T-helper 9 cell (primary cell): ENCODE measurements around the gene GPAT3.
"Not testable (repeated sequence)": the region's sequence is repeated elsewhere in the genome, so short reads cannot be mapped to it uniquely, and the experiment has no call there.

ENCODE experiments used
- DNase-seq: peaks from one replicate; pipeline ENCODE4 v3.0.0-alpha.2; 2020

Gene GPAT3

GRCh38 chr4:83552924-83553323 lies 17.0 kb downstream of the GPAT3 start:
- DNase-seq, result no peak

- no peak for DNase-seq
Measured at GRCh38 chr4:83556006-83556707, 20.2 kb downstream of the GPAT3 start.

- no peak for DNase-seq
Measured at GRCh38 chr4:83556816-83557215, 20.9 kb downstream of the GPAT3 start.

- no peak for DNase-seq
Measured at GRCh38 chr4:83558059-83558653, 22.2 kb downstream of the GPAT3 start.

GRCh38 chr4:83558680-83559079 lies 22.8 kb downstream of the GPAT3 start:
- no peak for DNase-seq

GRCh38 chr4:83560523-83560922 lies 24.6 kb downstream of the GPAT3 start:
- DNase-seq, result no peak

- no peak for DNase-seq
Measured at GRCh38 chr4:83561381-83561780, 25.5 kb downstream of the GPAT3 start.

GRCh38 chr4:83563998-83564397 lies 28.1 kb downstream of the GPAT3 start:
- no peak for DNase-seq

- DNase-seq, result no peak
Measured at GRCh38 chr4:83568062-83568461, 32.2 kb downstream of the GPAT3 start.

- DNase-seq, result no peak
Measured at GRCh38 chr4:83569429-83569828, 33.5 kb downstream of the GPAT3 start.

- no peak for DNase-seq
Measured at GRCh38 chr4:83569987-83570386, 34.1 kb downstream of the GPAT3 start.

GRCh38 chr4:83572848-83573247 lies 36.9 kb downstream of the GPAT3 start:
- DNase-seq, result no peak

GRCh38 chr4:83574247-83574646 lies 38.3 kb downstream of the GPAT3 start:
- no peak for DNase-seq

GRCh38 chr4:83576237-83576636 lies 40.3 kb downstream of the GPAT3 start:
- DNase-seq, result not testable (repeated sequence)

- no peak for DNase-seq
Measured at GRCh38 chr4:83581411-83582288, 45.7 kb downstream of the GPAT3 start.

GRCh38 chr4:83582289-83582785 lies 46.4 kb downstream of the GPAT3 start:
- DNase-seq, result no peak

GRCh38 chr4:83585982-83586508 lies 50.1 kb downstream of the GPAT3 start:
- no peak for DNase-seq

- no peak for DNase-seq
Measured at GRCh38 chr4:83589279-83589678, 53.4 kb downstream of the GPAT3 start.

- DNase-seq, result no peak
Measured at GRCh38 chr4:83591056-83591455, 55.1 kb downstream of the GPAT3 start.

GRCh38 chr4:83591730-83592129 lies 55.8 kb downstream of the GPAT3 start:
- no peak for DNase-seq

- no peak for DNase-seq
Measured at GRCh38 chr4:83599183-83599582, 63.3 kb downstream of the GPAT3 start.

- DNase-seq, result no peak
Measured at GRCh38 chr4:83603129-83603528, 67.2 kb downstream of the GPAT3 start.

GRCh38 chr4:83604321-83604720 lies 68.4 kb downstream of the GPAT3 start:
- DNase-seq, result no peak
